RWPE2 (cell line): ENCODE results near the gene VIPR2.

Experiments
- ATAC-seq: fragments of 200-7000 bp; cut with Tn5 transposase; 3 replicates; pipeline ENCODE4 v1.9.1; 2021; ENCODE audit warnings: low read depth
- DNase-seq: peaks from one replicate; pipeline ENCODE4 v3.0.0-alpha.2; 2020; ENCODE audit warnings: low spot score
- H3K27ac ChIP-seq: fragments of 450-650 bp; 2 replicates; pipeline ENCODE4 v1.5.1; 2017; ENCODE audit warnings: mild to moderate bottlenecking; ENCODE audit not compliant: poor library complexity, severe bottlenecking
- H3K27me3 ChIP-seq: fragments of 250-450 bp; sonication (Bioruptor Pico); 2 replicates; pipeline ENCODE4 v1.5.1; 2021; ENCODE audit warnings: mild to moderate bottlenecking, moderate library complexity; ENCODE audit not compliant: insufficient read depth, poor library complexity, severe bottlenecking
- H3K36me3 ChIP-seq: fragments of 250-450 bp; sonication (Bioruptor Pico); 2 replicates; pipeline ENCODE4 v1.5.1; 2020; ENCODE audit warnings: low read depth, mild to moderate bottlenecking, moderate library complexity
- H3K4me1 ChIP-seq: fragments of 250-450 bp; sonication (Bioruptor Pico); 2 replicates; pipeline ENCODE4 v1.5.1; 2021; ENCODE audit warnings: mild to moderate bottlenecking, moderate library complexity; ENCODE audit not compliant: insufficient read depth, poor library complexity, severe bottlenecking
- H3K4me3 ChIP-seq: fragments of 250-450 bp; sonication (Bioruptor Pico); 2 replicates; pipeline ENCODE4 v1.5.1; 2021; ENCODE audit warnings: mild to moderate bottlenecking, moderate library complexity; ENCODE audit not compliant: severe bottlenecking
- H3K9me3 ChIP-seq: fragments of 250-450 bp; sonication (Bioruptor Pico); 2 replicates; pipeline ENCODE4 v1.5.1; 2021; ENCODE audit warnings: mild to moderate bottlenecking, moderate library complexity; ENCODE audit not compliant: severe bottlenecking
- CTCF ChIP-seq: fragments of 450-650 bp; IDR thresholded peaks from one replicate; pipeline ENCODE4 v1.5.1; 2017; ENCODE audit warnings: mild to moderate bottlenecking, moderate library complexity; ENCODE audit not compliant: poor library complexity, severe bottlenecking

Gene VIPR2

GRCh38 chr7:159108491-159108890 is 36.2 kb downstream of the VIPR2 start:
- Histone ChIP-seq H3K4me1 (no peaks in the 10 kb centered on the region), H3K9me3 (no peaks in the 10 kb centered on the region), H3K27me3 (peaks cover 5% of the 10 kb centered on the region), H3K36me3 (no peaks in the 10 kb centered on the region), H3K4me3 (no peak overlapping the region), H3K27ac (no peak overlapping the region)
- ATAC-seq (no peak), DNase-seq (no peak)
- TF ChIP-seq CTCF = no peak

DNA sequence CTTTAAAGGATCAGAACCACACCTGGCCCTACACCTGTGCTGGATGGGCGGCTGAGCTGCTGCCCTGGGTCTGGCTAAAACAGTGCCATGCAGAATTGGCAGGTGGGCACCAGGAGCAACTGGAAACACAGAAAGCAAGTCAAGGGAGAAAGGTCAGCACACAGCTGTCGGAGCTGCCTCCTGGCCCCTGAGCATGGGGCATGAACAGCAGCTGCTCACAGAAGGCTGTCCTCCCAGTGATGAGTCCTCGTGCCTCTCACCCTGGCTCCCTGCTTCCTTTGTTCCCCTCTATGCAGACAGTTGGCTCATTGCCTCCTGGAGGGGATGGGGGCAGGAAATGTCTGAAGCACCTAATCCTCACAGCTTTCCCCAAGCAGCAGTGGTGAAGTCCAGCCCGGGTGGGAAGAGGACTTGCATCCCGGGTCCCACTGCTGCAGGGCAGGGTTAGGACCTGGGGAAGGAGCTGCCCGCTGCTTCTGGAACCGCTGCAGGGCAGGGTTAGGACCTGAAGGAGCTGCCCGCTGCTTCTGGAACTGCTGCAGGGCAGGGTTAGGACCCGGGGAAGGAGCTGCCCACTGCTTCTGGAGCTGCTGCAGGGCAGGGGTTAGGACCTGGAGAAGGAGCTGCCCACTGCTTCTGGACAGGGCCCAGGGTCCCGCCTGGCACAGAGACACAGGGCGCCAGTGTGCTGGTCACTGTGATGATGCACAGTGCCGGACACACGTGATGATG is 37.3 kb downstream of the VIPR2 start:
- ATAC-seq (no peak), DNase-seq (peak; percentile 19)
- Histone ChIP-seq H3K27me3 (peaks cover 5% of the 10 kb centered on the region), H3K9me3 (no peaks in the 10 kb centered on the region), H3K4me1 (no peaks in the 10 kb centered on the region), H3K36me3 (no peaks in the 10 kb centered on the region), H3K4me3 (no peak overlapping the region), H3K27ac (no peak overlapping the region)
- TF ChIP-seq CTCF = no peak

- Histone ChIP-seq H3K4me3 (no peak overlapping the region), H3K27me3 (peaks cover 5% of the 10 kb centered on the region), H3K4me1 (no peaks in the 10 kb centered on the region), H3K36me3 (no peaks in the 10 kb centered on the region), H3K27ac (no peak overlapping the region), H3K9me3 (no peaks in the 10 kb centered on the region)
- TF ChIP-seq CTCF = no peak
- ATAC-seq (peak; percentile 43; the same call in 1 of the 3 replicates), DNase-seq (peak; percentile 32)
Observed at GRCh38 chr7:159105832-159106811, 38.5 kb downstream of the VIPR2 start.

DNA sequence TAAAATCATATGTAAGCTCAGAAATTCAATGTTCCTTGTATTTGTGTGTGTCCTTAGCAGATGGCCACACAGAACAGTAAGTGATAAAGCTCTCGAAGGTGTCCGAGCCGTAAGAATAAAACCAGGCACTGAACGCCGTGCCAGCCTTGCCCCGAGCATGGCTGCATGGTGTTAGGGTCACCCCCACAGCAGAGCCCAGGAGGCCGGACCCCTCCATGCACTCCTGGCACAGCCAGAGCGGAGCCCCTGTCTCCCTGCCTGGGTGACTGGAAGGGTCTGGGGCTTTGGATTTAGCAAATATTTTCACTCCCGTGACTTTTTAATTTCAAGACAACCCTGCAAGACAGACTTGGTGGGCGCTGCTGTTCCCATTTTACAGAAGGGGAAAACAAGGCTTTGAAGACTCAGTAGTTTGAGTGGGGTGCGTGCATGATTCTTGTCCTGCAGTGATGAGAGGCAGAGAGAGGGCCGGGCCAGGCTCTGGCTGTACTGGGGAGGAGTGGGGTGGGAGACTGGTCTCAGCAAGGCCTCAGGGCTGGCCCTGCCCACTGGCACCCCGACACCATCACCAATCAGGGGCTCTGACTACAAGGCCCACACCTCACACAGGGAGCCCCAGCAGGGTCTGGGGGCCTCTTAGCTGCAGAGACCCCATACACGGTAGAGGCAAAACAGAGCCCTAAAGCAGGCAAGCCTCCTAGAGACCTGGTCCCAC is 39.4 kb downstream of the VIPR2 start:
- ATAC-seq (no peak), DNase-seq (peak; percentile 30)
- Histone ChIP-seq H3K4me1 (no peaks in the 10 kb centered on the region), H3K27me3 (peaks cover 4% of the 10 kb centered on the region), H3K4me3 (no peak overlapping the region), H3K36me3 (no peaks in the 10 kb centered on the region), H3K9me3 (no peaks in the 10 kb centered on the region), H3K27ac (no peak overlapping the region)
- no peak for TF ChIP-seq CTCF
